Peyer's patch (tissue), 4 donors: ENCODE data around the gene SLC6A1.

Experiments
- CTCF ChIP-seq, 6 experiments: fragments of 450-650 bp in 4 of 6; fragments of 200-600 bp in 2 of 6; sonication (generic) in 1 of 6; IDR thresholded peaks; one replicate each; pipeline ENCODE4 v1.5.1; 2017 to 2019; ENCODE audit warnings: antibody characterized with exemption in 6 of 6, mild to moderate bottlenecking in 3 of 6, moderate library complexity in 1 of 6
- POLR2A ChIP-seq, 2 donors: fragments of 450-650 bp; IDR thresholded peaks; one replicate each; pipeline ENCODE4 v1.5.1; 2017; ENCODE audit warnings: antibody characterized with exemption in 2 of 2, mild to moderate bottlenecking in 2 of 2, moderate library complexity in 2 of 2

GRCh38 chr3:11077466-11077865 is 84.9 kb downstream of the SLC6A1 start:
- TF ChIP-seq CTCF (IDR thresholded peaks at IDR 0.05) (no peak), POLR2A (IDR thresholded peaks at IDR 0.05) (no peak)
